Measurements from ENCODE around the gene SLC25A5.
"Not testable (repeated sequence)": the region's sequence is repeated elsewhere in the genome, so short reads cannot be mapped to it uniquely, and the experiment has no call there.

- not testable (repeated sequence) for TF ChIP-seq EZH2 (optimal IDR thresholded peaks at IDR 0.05; ENCODE audit: low read depth, low read length); CTCF (IDR thresholded peaks at IDR 0.05; ENCODE audit: low read length); EZH2phosphoT487 (IDR thresholded peaks at IDR 0.05; ENCODE audit: low read length)
These were observed 25.7 kb downstream of the SLC25A5 start for GRCh38 chrX:119493851-119494495.

All from MM.1S (cell line).